Measurements from ENCODE around the gene PIK3R6. TPM values are rescaled to one million over a fixed set of nuclear protein-coding genes. Genes with fewer than 3 reads are reported as not detected.

PIK3R6 gene
- total RNA-seq, 1 experiment from 2014 or later: not detected

DNA sequence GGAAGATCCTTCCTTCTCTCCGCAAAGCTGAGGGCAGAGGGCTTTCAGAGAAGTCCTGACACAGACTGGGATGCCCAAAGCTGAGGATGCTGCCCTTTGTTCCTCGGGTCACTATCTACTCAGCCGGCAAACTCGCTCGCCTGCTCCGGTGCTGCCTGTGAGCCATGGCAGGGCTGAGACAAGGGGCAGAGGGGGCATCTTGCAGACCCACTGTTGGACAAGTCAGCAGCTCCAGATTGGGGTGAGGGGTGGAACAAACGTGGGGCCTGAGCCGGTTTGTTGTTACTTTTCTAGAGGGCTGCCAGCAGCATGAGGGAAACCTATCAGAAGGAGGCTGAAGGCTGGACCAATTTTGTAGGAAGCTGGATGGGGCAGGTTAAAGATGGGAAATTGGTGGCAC is 47.1 kb upstream of the PIK3R6 start:
- ChIA-PET POLR2A (ENCODE audit: unreplicated experiment) (no interaction called here), CTCF (no interaction called here)
- H3K9ac ChIP-seq (ENCODE audit: low read length): no peak overlapping the region
- H3K4me3 ChIP-seq (ENCODE audit: low read length): no peak overlapping the region
- H3K9me3 ChIP-seq (ENCODE audit: low read length): no peaks in the 10 kb centered on the region
- H3K36me3 ChIP-seq (ENCODE audit: low read depth, low read length): no peaks in the 10 kb centered on the region
- H3K27ac ChIP-seq (ENCODE audit: low read length): no peak overlapping the region
- intact Hi-C loops (cut with micrococcal nuclease): no loop called here
- H3K9me2 ChIP-seq (replicated peaks; ENCODE audit: low read length): no peaks in the 10 kb centered on the region
- no peaks in the 10 kb centered on the region for H4K20me1 ChIP-seq (ENCODE audit: low read length)
- no peak overlapping the region for H3K4me2 ChIP-seq (ENCODE audit: low read length)
- H3K4me1 ChIP-seq (ENCODE audit: insufficient read depth, low read length): peaks cover 9% of the 10 kb centered on the region
- ATAC-seq (no peak), DNase-seq (no peak)
- no peak for TF ChIP-seq EZH2phosphoT487 (IDR thresholded peaks at IDR 0.05; ENCODE audit: borderline replicate concordance, low read length)
- no peak for TF ChIP-seq EZH2 (IDR thresholded peaks at IDR 0.05; ENCODE audit: low read length, unreplicated experiment)
- TF ChIP-seq, protein P1, sequence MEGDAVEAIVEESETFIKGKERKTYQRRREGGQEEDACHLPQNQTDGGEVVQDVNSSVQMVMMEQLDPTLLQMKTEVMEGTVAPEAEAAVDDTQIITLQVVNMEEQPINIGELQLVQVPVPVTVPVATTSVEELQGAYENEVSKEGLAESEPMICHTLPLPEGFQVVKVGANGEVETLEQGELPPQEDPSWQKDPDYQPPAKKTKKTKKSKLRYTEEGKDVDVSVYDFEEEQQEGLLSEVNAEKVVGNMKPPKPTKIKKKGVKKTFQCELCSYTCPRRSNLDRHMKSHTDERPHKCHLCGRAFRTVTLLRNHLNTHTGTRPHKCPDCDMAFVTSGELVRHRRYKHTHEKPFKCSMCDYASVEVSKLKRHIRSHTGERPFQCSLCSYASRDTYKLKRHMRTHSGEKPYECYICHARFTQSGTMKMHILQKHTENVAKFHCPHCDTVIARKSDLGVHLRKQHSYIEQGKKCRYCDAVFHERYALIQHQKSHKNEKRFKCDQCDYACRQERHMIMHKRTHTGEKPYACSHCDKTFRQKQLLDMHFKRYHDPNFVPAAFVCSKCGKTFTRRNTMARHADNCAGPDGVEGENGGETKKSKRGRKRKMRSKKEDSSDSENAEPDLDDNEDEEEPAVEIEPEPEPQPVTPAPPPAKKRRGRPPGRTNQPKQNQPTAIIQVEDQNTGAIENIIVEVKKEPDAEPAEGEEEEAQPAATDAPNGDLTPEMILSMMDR (conservative IDR thresholded peaks at IDR 0.05; ENCODE audit: low read depth, low read length): no peak
- BruUV-seq (replicated peaks): no TSS peak
- peaks cover 8% of the 10 kb centered on the region for H3K27me3 ChIP-seq (ENCODE audit: low read length)
- H2AFZ ChIP-seq (ENCODE audit: low read length): no peak overlapping the region
- H3K79me2 ChIP-seq (ENCODE audit: low read length): no peaks in the 10 kb centered on the region
- H3F3A ChIP-seq (ENCODE audit: low read length, unreplicated experiment): no peaks in the 10 kb centered on the region

DNA sequence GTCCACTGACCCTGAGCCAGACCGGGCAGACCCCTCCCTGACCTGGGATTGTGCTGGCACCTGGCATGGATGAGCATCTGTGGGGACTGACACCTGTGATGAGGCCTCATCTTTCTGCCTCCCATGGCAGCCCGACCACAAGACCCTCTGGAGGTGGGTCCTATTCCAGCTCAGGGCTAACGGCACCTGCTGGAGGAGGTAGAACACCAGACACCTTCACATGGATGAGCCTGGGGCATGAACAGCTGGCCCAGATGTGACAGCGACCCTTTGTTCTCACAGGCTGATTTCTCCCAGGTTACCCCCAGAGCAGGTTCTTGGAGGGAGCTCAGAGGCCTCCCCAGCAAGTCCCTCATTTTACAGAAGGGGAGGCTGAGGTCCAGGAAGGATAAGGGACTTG is 46.4 kb upstream of the PIK3R6 start:
- TF ChIP-seq EZH2phosphoT487 (IDR thresholded peaks at IDR 0.05; ENCODE audit: borderline replicate concordance, low read length) (no peak), EZH2 (IDR thresholded peaks at IDR 0.05; ENCODE audit: low read length, unreplicated experiment) (no peak)
- TF ChIP-seq, protein P1 (conservative IDR thresholded peaks at IDR 0.05; ENCODE audit: low read depth, low read length): no peak
- POLR2A ChIA-PET (ENCODE audit: unreplicated experiment): no interaction called here
- Histone ChIP-seq H3K27ac (ENCODE audit: low read length) (no peak overlapping the region), H3K79me2 (ENCODE audit: low read length) (no peaks in the 10 kb centered on the region), H3K9me2 (replicated peaks; ENCODE audit: low read length) (no peaks in the 10 kb centered on the region), H3K4me3 (ENCODE audit: low read length) (no peak overlapping the region), H3K36me3 (ENCODE audit: low read depth, low read length) (no peaks in the 10 kb centered on the region), H3K9me3 (ENCODE audit: low read length) (no peaks in the 10 kb centered on the region), H3K27me3 (ENCODE audit: low read length) (peaks cover 8% of the 10 kb centered on the region), H3F3A (ENCODE audit: low read length, unreplicated experiment) (no peaks in the 10 kb centered on the region), H3K9ac (ENCODE audit: low read length) (no peak overlapping the region), H3K4me1 (ENCODE audit: insufficient read depth, low read length) (peaks cover 9% of the 10 kb centered on the region), H4K20me1 (ENCODE audit: low read length) (no peaks in the 10 kb centered on the region), H2AFZ (ENCODE audit: low read length) (no peak overlapping the region), H3K4me2 (ENCODE audit: low read length) (no peak overlapping the region)
- DNase-seq: no peak
- intact Hi-C loops (cut with micrococcal nuclease): no loop called here
- no TSS peak for BruUV-seq (replicated peaks)
- CTCF ChIA-PET: no interaction called here
- ATAC-seq: no peak

GRCh38 chr17:8913091-8913490 is 45.6 kb upstream of the PIK3R6 start:
- Histone ChIP-seq H3K4me3 (ENCODE audit: low read length) (no peak overlapping the region), H3K9me3 (ENCODE audit: low read length) (no peaks in the 10 kb centered on the region), H3K4me1 (ENCODE audit: insufficient read depth, low read length) (peaks cover 9% of the 10 kb centered on the region), H3F3A (ENCODE audit: low read length, unreplicated experiment) (no peaks in the 10 kb centered on the region), H3K27me3 (ENCODE audit: low read length) (peaks cover 8% of the 10 kb centered on the region), H2AFZ (ENCODE audit: low read length) (no peak overlapping the region), H3K36me3 (ENCODE audit: low read depth, low read length) (no peaks in the 10 kb centered on the region), H3K4me2 (ENCODE audit: low read length) (no peak overlapping the region), H3K9ac (ENCODE audit: low read length) (no peak overlapping the region), H3K9me2 (replicated peaks; ENCODE audit: low read length) (no peaks in the 10 kb centered on the region), H3K79me2 (ENCODE audit: low read length) (no peaks in the 10 kb centered on the region), H3K27ac (ENCODE audit: low read length) (no peak overlapping the region), H4K20me1 (ENCODE audit: low read length) (no peaks in the 10 kb centered on the region)
- TF ChIP-seq, protein P1 (conservative IDR thresholded peaks at IDR 0.05; ENCODE audit: low read depth, low read length): no peak
- intact Hi-C loops (cut with micrococcal nuclease): no loop called here
- ChIA-PET CTCF (no interaction called here), POLR2A (ENCODE audit: unreplicated experiment) (no interaction called here)
- DNase-seq (no peak), ATAC-seq (no peak)
- BruUV-seq (replicated peaks): no TSS peak

All from PC-3 (cell line).